ENCODE measurements around the gene ITM2C. TPM values are rescaled to one million over a fixed set of nuclear protein-coding genes. Genes with fewer than 3 reads are reported as not detected.

The ITM2C gene
- total and polyA plus RNA-seq, 5 donors from 2014 or later = 29.3 to 70.3 (median 52.2) TPM

GRCh38 chr2:230893338-230893737 lies 28.6 kb downstream of the ITM2C start:
- Mint-ChIP-seq H3K4me1 (peaks cover 0 to 4% (median 1%) of the 10 kb centered on the region in 4 donors), H3K36me3 (peaks cover 3% of the 10 kb centered on the region), H3K9me3 (no peaks in the 10 kb centered on the region), H3K27me3 (peaks cover 10% of the 10 kb centered on the region), H3K27ac (no peak overlapping the region), H3K4me3 (no peak overlapping the region)
- Histone ChIP-seq H3K9me3 (ENCODE audit: control insufficient read depth in 2 of 2, low read length in 2 of 2) (no peaks in the 10 kb centered on the region), H3K27me3 (ENCODE audit: control insufficient read depth, insufficient read depth, low read length) (no peaks in the 10 kb centered on the region), H3K36me3 (ENCODE audit: control insufficient read depth, insufficient read depth, low read length) (no peaks in the 10 kb centered on the region), H3K27ac (ENCODE audit: insufficient read depth, low read length, poor library complexity, severe bottlenecking) (no peak overlapping the region), H3K4me3 (ENCODE audit: low read depth, low read length) (no peak overlapping the region), H3K4me1 (ENCODE audit: control insufficient read depth, insufficient read depth, low read length, poor library complexity, severe bottlenecking) (no peaks in the 10 kb centered on the region)
- no peak for ATAC-seq (ENCODE audit: low read depth in 2 of 2)
- DNase-seq = no peak

GRCh38 chr2:230893841-230894781 lies 29.4 kb downstream of the ITM2C start:
- peaks cover 0 to 4% (median 1%) of the 10 kb centered on the region in 4 donors for H3K4me1 Mint-ChIP-seq
- ATAC-seq (ENCODE audit: low read depth in 2 of 2) = peak; percentile 26 to 37
- H3K4me3 Mint-ChIP-seq = no peak overlapping the region
- H3K27ac ChIP-seq (ENCODE audit: insufficient read depth, low read length, poor library complexity, severe bottlenecking) = no peak overlapping the region
- no peak overlapping the region for H3K27ac Mint-ChIP-seq
- no peak overlapping the region for H3K4me3 ChIP-seq (ENCODE audit: low read depth, low read length)
- no peaks in the 10 kb centered on the region for H3K9me3 Mint-ChIP-seq
- H3K36me3 ChIP-seq (ENCODE audit: control insufficient read depth, insufficient read depth, low read length) = no peaks in the 10 kb centered on the region
- H3K9me3 ChIP-seq (ENCODE audit: control insufficient read depth in 2 of 2, low read length in 2 of 2) = no peaks in the 10 kb centered on the region
- no peaks in the 10 kb centered on the region for H3K27me3 ChIP-seq (ENCODE audit: control insufficient read depth, insufficient read depth, low read length)
- H3K27me3 Mint-ChIP-seq = peaks cover 10% of the 10 kb centered on the region
- H3K4me1 ChIP-seq (ENCODE audit: control insufficient read depth, insufficient read depth, low read length, poor library complexity, severe bottlenecking) = no peaks in the 10 kb centered on the region
- no peak for DNase-seq
- H3K36me3 Mint-ChIP-seq = peaks cover under 1% of the 10 kb centered on the region

GRCh38 chr2:230895536-230896345 lies 31.0 kb downstream of the ITM2C start:
- Mint-ChIP-seq H3K36me3 (no peaks in the 10 kb centered on the region), H3K27me3 (peaks cover 10% of the 10 kb centered on the region), H3K4me3 (no peak overlapping the region), H3K9me3 (no peaks in the 10 kb centered on the region), H3K4me1 (peaks cover 0 to 4% (median 1%) of the 10 kb centered on the region in 4 donors), H3K27ac (peak overlapping the region in 1 of 3 donors; percentile 32)
- H3K36me3 ChIP-seq (ENCODE audit: control insufficient read depth, insufficient read depth, low read length) = no peaks in the 10 kb centered on the region
- no peak overlapping the region for H3K27ac ChIP-seq (ENCODE audit: insufficient read depth, low read length, poor library complexity, severe bottlenecking)
- no peaks in the 10 kb centered on the region for H3K4me1 ChIP-seq (ENCODE audit: control insufficient read depth, insufficient read depth, low read length, poor library complexity, severe bottlenecking)
- no peaks in the 10 kb centered on the region for H3K27me3 ChIP-seq (ENCODE audit: control insufficient read depth, insufficient read depth, low read length)
- no peak for DNase-seq
- H3K9me3 ChIP-seq (ENCODE audit: control insufficient read depth in 2 of 2, low read length in 2 of 2) = no peaks in the 10 kb centered on the region
- no peak overlapping the region for H3K4me3 ChIP-seq (ENCODE audit: low read depth, low read length)
- ATAC-seq (ENCODE audit: low read depth in 2 of 2) = no peak

- ATAC-seq (ENCODE audit: low read depth in 2 of 2) (no peak), DNase-seq (no peak)
- Histone ChIP-seq H3K9me3 (ENCODE audit: control insufficient read depth in 2 of 2, low read length in 2 of 2) (no peaks in the 10 kb centered on the region), H3K4me1 (ENCODE audit: control insufficient read depth, insufficient read depth, low read length, poor library complexity, severe bottlenecking) (no peaks in the 10 kb centered on the region), H3K4me3 (ENCODE audit: low read depth, low read length) (no peak overlapping the region), H3K27me3 (ENCODE audit: control insufficient read depth, insufficient read depth, low read length) (no peaks in the 10 kb centered on the region), H3K27ac (ENCODE audit: insufficient read depth, low read length, poor library complexity, severe bottlenecking) (no peak overlapping the region), H3K36me3 (ENCODE audit: control insufficient read depth, insufficient read depth, low read length) (no peaks in the 10 kb centered on the region)
- Mint-ChIP-seq H3K4me1 (peaks cover 0 to 4% (median 1%) of the 10 kb centered on the region in 4 donors), H3K4me3 (no peak overlapping the region), H3K27me3 (peaks cover 10% of the 10 kb centered on the region), H3K9me3 (no peaks in the 10 kb centered on the region), H3K36me3 (no peaks in the 10 kb centered on the region), H3K27ac (peak overlapping the region in 1 of 3 donors; percentile 32)
Observed at GRCh38 chr2:230896346-230897115, 31.8 kb downstream of the ITM2C start.

GRCh38 chr2:230898016-230898712 lies 33.4 kb downstream of the ITM2C start:
- Mint-ChIP-seq H3K36me3 (no peaks in the 10 kb centered on the region), H3K27ac (peak overlapping the region in 1 of 3 donors; percentile 36), H3K27me3 (peaks cover 4% of the 10 kb centered on the region), H3K9me3 (no peaks in the 10 kb centered on the region), H3K4me3 (no peak overlapping the region), H3K4me1 (peaks cover 0 to 6% (median 2%) of the 10 kb centered on the region in 4 donors)
- Histone ChIP-seq H3K36me3 (ENCODE audit: control insufficient read depth, insufficient read depth, low read length) (no peaks in the 10 kb centered on the region), H3K27me3 (ENCODE audit: control insufficient read depth, insufficient read depth, low read length) (no peaks in the 10 kb centered on the region), H3K9me3 (ENCODE audit: control insufficient read depth in 2 of 2, low read length in 2 of 2) (no peaks in the 10 kb centered on the region), H3K27ac (ENCODE audit: insufficient read depth, low read length, poor library complexity, severe bottlenecking) (no peak overlapping the region), H3K4me1 (ENCODE audit: control insufficient read depth, insufficient read depth, low read length, poor library complexity, severe bottlenecking) (peaks cover 6% of the 10 kb centered on the region), H3K4me3 (ENCODE audit: low read depth, low read length) (no peak overlapping the region)
- ATAC-seq (ENCODE audit: low read depth in 2 of 2) = no peak
- DNase-seq = no peak

GRCh38 chr2:230898713-230899091 lies 34.0 kb downstream of the ITM2C start:
- Histone ChIP-seq H3K27ac (ENCODE audit: insufficient read depth, low read length, poor library complexity, severe bottlenecking) (no peak overlapping the region), H3K36me3 (ENCODE audit: control insufficient read depth, insufficient read depth, low read length) (no peaks in the 10 kb centered on the region), H3K9me3 (ENCODE audit: control insufficient read depth in 2 of 2, low read length in 2 of 2) (no peaks in the 10 kb centered on the region), H3K4me3 (ENCODE audit: low read depth, low read length) (no peak overlapping the region), H3K4me1 (ENCODE audit: control insufficient read depth, insufficient read depth, low read length, poor library complexity, severe bottlenecking) (peaks cover 6% of the 10 kb centered on the region), H3K27me3 (ENCODE audit: control insufficient read depth, insufficient read depth, low read length) (no peaks in the 10 kb centered on the region)
- peaks cover 0 to 6% (median 2%) of the 10 kb centered on the region in 4 donors for H3K4me1 Mint-ChIP-seq
- ATAC-seq (ENCODE audit: low read depth in 2 of 2) (no peak), DNase-seq (no peak)
- no peak overlapping the region for H3K27ac Mint-ChIP-seq
- no peaks in the 10 kb centered on the region for H3K36me3 Mint-ChIP-seq
- peaks cover 4% of the 10 kb centered on the region for H3K27me3 Mint-ChIP-seq
- H3K4me3 Mint-ChIP-seq = no peak overlapping the region
- no peaks in the 10 kb centered on the region for H3K9me3 Mint-ChIP-seq

- Mint-ChIP-seq H3K36me3 (no peaks in the 10 kb centered on the region), H3K9me3 (no peaks in the 10 kb centered on the region), H3K4me1 (peaks cover 0 to 8% (median 2%) of the 10 kb centered on the region in 4 donors), H3K27ac (no peak overlapping the region), H3K27me3 (peaks cover 4% of the 10 kb centered on the region), H3K4me3 (no peak overlapping the region)
- no peaks in the 10 kb centered on the region for H3K9me3 ChIP-seq (ENCODE audit: control insufficient read depth in 2 of 2, low read length in 2 of 2)
- H3K4me3 ChIP-seq (ENCODE audit: low read depth, low read length) = no peak overlapping the region
- H3K27me3 ChIP-seq (ENCODE audit: control insufficient read depth, insufficient read depth, low read length) = no peaks in the 10 kb centered on the region
- H3K36me3 ChIP-seq (ENCODE audit: control insufficient read depth, insufficient read depth, low read length) = no peaks in the 10 kb centered on the region
- no peak for ATAC-seq (ENCODE audit: low read depth in 2 of 2)
- no peak overlapping the region for H3K27ac ChIP-seq (ENCODE audit: insufficient read depth, low read length, poor library complexity, severe bottlenecking)
- no peak for DNase-seq
- peaks cover 6% of the 10 kb centered on the region for H3K4me1 ChIP-seq (ENCODE audit: control insufficient read depth, insufficient read depth, low read length, poor library complexity, severe bottlenecking)
Observed at GRCh38 chr2:230899287-230899686, 34.5 kb downstream of the ITM2C start.
